Immature natural killer cell (primary cell): Measurements from ENCODE around the gene MIDN. TPM values are rescaled to one million over a fixed set of nuclear protein-coding genes. Genes with fewer than 3 reads are reported as not detected.

Experiments
- DNase-seq, 3 donors: peaks; one replicate each; pipeline ENCODE4 v3.0.0; 2022; ENCODE audit warnings: mixed read lengths in 1 of 3
- H3K27ac Mint-ChIP-seq, 6 donors: one replicate each; pipeline ENCODE4 v1.8.0; 2020; ENCODE audit warnings: mixed read lengths in 6 of 6, mild to moderate bottlenecking in 5 of 6, inconsistent platforms in 4 of 6, moderate library complexity in 3 of 6
- H3K27me3 Mint-ChIP-seq, 3 donors: one replicate each; pipeline ENCODE4 v1.8.0; 2020 to 2021; ENCODE audit warnings: low read depth in 3 of 3, mild to moderate bottlenecking in 3 of 3, mixed read lengths in 3 of 3, moderate library complexity in 3 of 3, inconsistent platforms in 1 of 3
- H3K36me3 Mint-ChIP-seq, 3 donors: one replicate each; pipeline ENCODE4 v1.8.0; 2020; ENCODE audit warnings: mixed read lengths in 3 of 3, inconsistent platforms in 2 of 3, mild to moderate bottlenecking in 2 of 3
- H3K4me1 Mint-ChIP-seq, 2 donors: one replicate each; pipeline ENCODE4 v1.8.0; 2020; ENCODE audit warnings: inconsistent platforms in 2 of 2, mild to moderate bottlenecking in 2 of 2, mixed read lengths in 2 of 2, moderate library complexity in 1 of 2
- H3K4me3 Mint-ChIP-seq, 5 donors: one replicate each; pipeline ENCODE4 v1.8.0; 2020; ENCODE audit warnings: mild to moderate bottlenecking in 5 of 5, mixed read lengths in 5 of 5, inconsistent platforms in 3 of 5, moderate library complexity in 3 of 5
- H3K9me3 Mint-ChIP-seq, 6 donors: one replicate each; pipeline ENCODE4 v1.8.0; 2020; ENCODE audit warnings: mild to moderate bottlenecking in 6 of 6, mixed read lengths in 6 of 6, inconsistent platforms in 4 of 6, moderate library complexity in 3 of 6
- polyA plus RNA-seq, 3 donors: library from polyadenylated mRNA; unstranded; fragments of 300-500 nt; fragmentation: Illumina TruSeq; gene quantifications; one replicate each; pipeline ENCODE4 v1.2.3, GENCODE V29; 2021

Gene MIDN
- polyA plus RNA-seq, 3 donors from 2014 or later: 4.9 to 16.0 (median 10.8) TPM

- peaks cover 13 to 22% of the 10 kb centered on the region in 2 donors for H3K4me1 Mint-ChIP-seq
- no peaks in the 10 kb centered on the region for H3K9me3 Mint-ChIP-seq
- H3K27me3 Mint-ChIP-seq: peaks cover 0 to 2% (median 1%) of the 10 kb centered on the region in 3 donors
- H3K36me3 Mint-ChIP-seq: peaks cover 0 to 4% (median 0%) of the 10 kb centered on the region in 3 donors
- no peak overlapping the region for H3K27ac Mint-ChIP-seq
- H3K4me3 Mint-ChIP-seq: no peak overlapping the region
- no peak for DNase-seq
Measured at GRCh38 chr19:1214862-1215731, 33.3 kb upstream of the MIDN start.

GRCh38 chr19:1216756-1217155, 31.6 kb upstream of the MIDN start:
- Mint-ChIP-seq H3K27ac (no peak overlapping the region), H3K9me3 (no peaks in the 10 kb centered on the region), H3K4me3 (no peak overlapping the region), H3K27me3 (peaks cover 0 to 2% (median 1%) of the 10 kb centered on the region in 3 donors), H3K4me1 (peaks cover 13 to 16% of the 10 kb centered on the region in 2 donors), H3K36me3 (peaks cover 0 to 4% (median 0%) of the 10 kb centered on the region in 3 donors)
- DNase-seq: no peak

- H3K27me3 Mint-ChIP-seq: peaks cover 0 to 2% (median 1%) of the 10 kb centered on the region in 3 donors
- H3K4me3 Mint-ChIP-seq: no peak overlapping the region
- peaks cover 13 to 15% of the 10 kb centered on the region in 2 donors for H3K4me1 Mint-ChIP-seq
- no peaks in the 10 kb centered on the region for H3K9me3 Mint-ChIP-seq
- DNase-seq: no peak
- H3K36me3 Mint-ChIP-seq: peaks cover 0 to 4% (median 0%) of the 10 kb centered on the region in 3 donors
- H3K27ac Mint-ChIP-seq: no peak overlapping the region
Measured at GRCh38 chr19:1217366-1217765, 31.0 kb upstream of the MIDN start.

- no peak for DNase-seq
- no peak overlapping the region for H3K27ac Mint-ChIP-seq
- H3K9me3 Mint-ChIP-seq: no peaks in the 10 kb centered on the region
- peaks cover 5 to 7% of the 10 kb centered on the region in 2 donors for H3K4me1 Mint-ChIP-seq
- peaks cover 0 to 1% (median 0%) of the 10 kb centered on the region in 3 donors for H3K27me3 Mint-ChIP-seq
- no peak overlapping the region for H3K4me3 Mint-ChIP-seq
- no peaks in the 10 kb centered on the region for H3K36me3 Mint-ChIP-seq
Measured at GRCh38 chr19:1218751-1219567, 29.4 kb upstream of the MIDN start.

- H3K4me3 Mint-ChIP-seq: no peak overlapping the region
- no peak for DNase-seq
- no peaks in the 10 kb centered on the region for H3K27me3 Mint-ChIP-seq
- H3K27ac Mint-ChIP-seq: no peak overlapping the region
- H3K36me3 Mint-ChIP-seq: no peaks in the 10 kb centered on the region
- peaks cover 0 to 3% of the 10 kb centered on the region in 2 donors for H3K4me1 Mint-ChIP-seq
- H3K9me3 Mint-ChIP-seq: no peaks in the 10 kb centered on the region
Measured at GRCh38 chr19:1219786-1220476, 28.5 kb upstream of the MIDN start.

- Mint-ChIP-seq H3K27ac (no peak overlapping the region), H3K4me1 (peaks cover 0 to 3% of the 10 kb centered on the region in 2 donors), H3K9me3 (no peaks in the 10 kb centered on the region), H3K4me3 (no peak overlapping the region), H3K27me3 (no peaks in the 10 kb centered on the region), H3K36me3 (no peaks in the 10 kb centered on the region)
- no peak for DNase-seq
Measured at GRCh38 chr19:1220477-1220930, 27.9 kb upstream of the MIDN start.

- Mint-ChIP-seq H3K4me3 (no peak overlapping the region), H3K4me1 (peaks cover 0 to 2% of the 10 kb centered on the region in 2 donors), H3K27me3 (no peaks in the 10 kb centered on the region), H3K9me3 (no peaks in the 10 kb centered on the region), H3K36me3 (no peaks in the 10 kb centered on the region), H3K27ac (no peak overlapping the region)
- DNase-seq: no peak
Measured at GRCh38 chr19:1220976-1221903, 27.1 kb upstream of the MIDN start.

- Mint-ChIP-seq H3K9me3 (no peaks in the 10 kb centered on the region), H3K36me3 (no peaks in the 10 kb centered on the region), H3K4me1 (peaks cover 0 to 2% of the 10 kb centered on the region in 2 donors), H3K27me3 (no peaks in the 10 kb centered on the region), H3K27ac (no peak overlapping the region), H3K4me3 (no peak overlapping the region)
- no peak for DNase-seq
Measured at GRCh38 chr19:1221904-1222255, 26.5 kb upstream of the MIDN start.

- H3K27me3 Mint-ChIP-seq: no peaks in the 10 kb centered on the region
- H3K36me3 Mint-ChIP-seq: no peaks in the 10 kb centered on the region
- H3K4me1 Mint-ChIP-seq: peaks cover 0 to 2% of the 10 kb centered on the region in 2 donors
- DNase-seq: no peak
- no peaks in the 10 kb centered on the region for H3K9me3 Mint-ChIP-seq
- no peak overlapping the region for H3K4me3 Mint-ChIP-seq
- H3K27ac Mint-ChIP-seq: no peak overlapping the region
Measured at GRCh38 chr19:1222394-1222793, 26.0 kb upstream of the MIDN start.

- Mint-ChIP-seq H3K27me3 (no peaks in the 10 kb centered on the region), H3K9me3 (no peaks in the 10 kb centered on the region), H3K4me3 (no peak overlapping the region), H3K27ac (no peak overlapping the region), H3K4me1 (no peaks in the 10 kb centered on the region), H3K36me3 (no peaks in the 10 kb centered on the region)
- no peak for DNase-seq
Measured at GRCh38 chr19:1223018-1223855, 25.1 kb upstream of the MIDN start.

GRCh38 chr19:1224047-1224825, 24.1 kb upstream of the MIDN start:
- no peaks in the 10 kb centered on the region for H3K27me3 Mint-ChIP-seq
- H3K4me1 Mint-ChIP-seq: no peaks in the 10 kb centered on the region
- DNase-seq: no peak
- H3K9me3 Mint-ChIP-seq: no peaks in the 10 kb centered on the region
- H3K27ac Mint-ChIP-seq: no peak overlapping the region
- no peaks in the 10 kb centered on the region for H3K36me3 Mint-ChIP-seq
- no peak overlapping the region for H3K4me3 Mint-ChIP-seq

GRCh38 chr19:1224847-1225246, 23.5 kb upstream of the MIDN start:
- Mint-ChIP-seq H3K9me3 (no peaks in the 10 kb centered on the region), H3K27ac (no peak overlapping the region), H3K4me3 (no peak overlapping the region), H3K36me3 (no peaks in the 10 kb centered on the region), H3K4me1 (no peaks in the 10 kb centered on the region), H3K27me3 (no peaks in the 10 kb centered on the region)
- no peak for DNase-seq
